ENCODE results near the gene WDPCP. TPM values are rescaled to one million over a fixed set of nuclear protein-coding genes. Genes with fewer than 3 reads are reported as not detected.
"Not testable (repeated sequence)": the region's sequence is repeated elsewhere in the genome, so short reads cannot be mapped to it uniquely, and the experiment has no call there.

The WDPCP gene
- total RNA-seq, 1 donor from 2014 or later, result 13.3 TPM

GRCh38 chr2:63581298-63581961 lies 6.8 kb downstream of the WDPCP start:
- Histone ChIP-seq H3K4me1 (peaks cover under 1% of the 10 kb centered on the region), H3K36me3 (no peaks in the 10 kb centered on the region), H3K27me3 (no peaks in the 10 kb centered on the region), H3K9me3 (no peaks in the 10 kb centered on the region), H3K27ac (no peak overlapping the region), H3K4me3 (no peak overlapping the region)
- TF ChIP-seq POLR2AphosphoS5 (IDR thresholded peaks at IDR 0.05; ENCODE audit: insufficient read depth in 1 of 2, low read depth in 1 of 2) (no peak), CTCF (IDR thresholded peaks at IDR 0.05) (no peak), POLR2A (IDR thresholded peaks at IDR 0.05) (no peak)
- intact Hi-C loops (cut with DNase I), result no loop called here
- no peak for DNase-seq (ENCODE audit: extremely low spot score in 2 of 2)

- DNase-seq (ENCODE audit: extremely low spot score in 2 of 2), result no peak
- intact Hi-C loops (cut with DNase I), result no loop called here
- no peaks in the 10 kb centered on the region for H3K4me1 ChIP-seq
Observed at GRCh38 chr2:63580651-63581297, 7.5 kb downstream of the WDPCP start.

GRCh38 chr2:63578767-63579166 lies 9.5 kb downstream of the WDPCP start:
- Histone ChIP-seq H3K27ac (no peak overlapping the region), H3K4me1 (no peaks in the 10 kb centered on the region), H3K27me3 (no peaks in the 10 kb centered on the region), H3K36me3 (no peaks in the 10 kb centered on the region), H3K4me3 (no peak overlapping the region), H3K9me3 (no peaks in the 10 kb centered on the region)
- intact Hi-C loops (cut with DNase I), result no loop called here
- DNase-seq (ENCODE audit: extremely low spot score in 2 of 2), result no peak
- TF ChIP-seq POLR2AphosphoS5 (IDR thresholded peaks at IDR 0.05; ENCODE audit: insufficient read depth in 1 of 2, low read depth in 1 of 2), result no peak

More at GRCh38 chr2:63580651-63581297, 7.5 kb downstream of the WDPCP start:
- no peak overlapping the region for H3K27ac ChIP-seq
- no peaks in the 10 kb centered on the region for H3K36me3 ChIP-seq
- H3K4me3 ChIP-seq, result no peak overlapping the region
- TF ChIP-seq CTCF (IDR thresholded peaks at IDR 0.05), result no peak
- TF ChIP-seq POLR2AphosphoS5 (IDR thresholded peaks at IDR 0.05; ENCODE audit: insufficient read depth in 1 of 2, low read depth in 1 of 2), result no peak
- TF ChIP-seq POLR2A (IDR thresholded peaks at IDR 0.05), result no peak
- H3K27me3 ChIP-seq, result no peaks in the 10 kb centered on the region
- no peaks in the 10 kb centered on the region for H3K9me3 ChIP-seq

- Histone ChIP-seq H3K4me1 (no peaks in the 10 kb centered on the region), H3K4me3 (no peak overlapping the region), H3K9me3 (no peaks in the 10 kb centered on the region), H3K27ac (no peak overlapping the region), H3K36me3 (no peaks in the 10 kb centered on the region), H3K27me3 (no peaks in the 10 kb centered on the region)
- intact Hi-C loops (cut with DNase I), result no loop called here
- TF ChIP-seq POLR2A (IDR thresholded peaks at IDR 0.05), result no peak
- TF ChIP-seq POLR2AphosphoS5 (IDR thresholded peaks at IDR 0.05; ENCODE audit: insufficient read depth in 1 of 2, low read depth in 1 of 2), result no peak
- TF ChIP-seq CTCF (IDR thresholded peaks at IDR 0.05), result no peak
- no peak for DNase-seq (ENCODE audit: extremely low spot score in 2 of 2)
Observed at GRCh38 chr2:63576546-63576945, 11.7 kb downstream of the WDPCP start.

- H3K4me1 ChIP-seq; H3K4me3 ChIP-seq; DNase-seq (ENCODE audit: extremely low spot score in 2 of 2); H3K9me3 ChIP-seq; H3K27me3 ChIP-seq; intact Hi-C loops (cut with DNase I); H3K36me3 ChIP-seq; H3K27ac ChIP-seq: not testable (repeated sequence)
Observed at GRCh38 chr2:63573726-63574345, 14.4 kb downstream of the WDPCP start.

- H3K4me3 ChIP-seq; H3K9me3 ChIP-seq; DNase-seq (ENCODE audit: extremely low spot score in 2 of 2); H3K4me1 ChIP-seq; H3K36me3 ChIP-seq; intact Hi-C loops (cut with DNase I); H3K27me3 ChIP-seq; H3K27ac ChIP-seq: not testable (repeated sequence)
Observed at GRCh38 chr2:63573026-63573425, 15.3 kb downstream of the WDPCP start.

All from vagina (tissue), 2 donors.